ENCODE results near the gene RHBDL2. TPM values are rescaled to one million over a fixed set of nuclear protein-coding genes. Genes with fewer than 3 reads are reported as not detected.
A peak's percentile ranks its signal among the peaks of the same experiment; 100 is the strongest.

The RHBDL2 gene
- total and polyA plus RNA-seq, 2 donors (not counting 3 experiments of a cell fraction or from before 2014, with no cell fraction given): 0.06 to 1.4 TPM

DNA sequence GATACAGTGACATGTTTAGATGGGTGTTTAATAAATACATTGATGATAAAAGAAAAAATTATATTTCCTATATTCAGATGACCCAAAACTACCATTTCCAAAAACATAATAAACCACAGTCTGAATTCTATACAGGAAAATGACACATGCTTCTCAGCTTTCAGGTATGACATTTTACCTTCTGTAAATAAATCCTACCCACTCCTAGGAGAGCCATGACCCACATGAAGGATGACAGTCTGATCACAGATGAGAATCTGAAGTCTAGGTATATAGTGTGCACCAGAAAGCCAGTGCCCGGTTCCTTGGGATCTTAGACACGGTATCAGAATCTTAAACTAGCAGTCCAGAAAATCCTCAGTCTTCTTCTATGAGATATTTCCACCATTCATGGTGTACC lies 56.5 kb downstream of the RHBDL2 start:
- Histone ChIP-seq H3K27me3 (ENCODE audit: control insufficient read depth in 2 of 2, insufficient read depth in 2 of 2, low read length in 2 of 2) (no peaks in the 10 kb centered on the region), H3K9me1 (replicated peaks; ENCODE audit: control insufficient read depth, extremely low read depth, insufficient read depth, low read length) (no peaks in the 10 kb centered on the region), H2AFZ (ENCODE audit: low read depth, low read length) (no peak overlapping the region), H3K27ac (ENCODE audit: insufficient read depth, low read depth, low read length) (no peak overlapping the region), H3K9ac (replicated peaks; ENCODE audit: extremely low read depth, insufficient read depth, low read length) (no peak overlapping the region), H4K20me1 (replicated peaks; ENCODE audit: control insufficient read depth, extremely low read depth, insufficient read depth, low read length) (no peaks in the 10 kb centered on the region), H3K79me2 (ENCODE audit: control insufficient read depth, insufficient read depth, low read length) (no peaks in the 10 kb centered on the region), H3K36me3 (ENCODE audit: control insufficient read depth in 2 of 2, extremely low read depth in 1 of 2, insufficient read depth in 2 of 2, low read length in 2 of 2) (no peaks in the 10 kb centered on the region), H3K4me2 (ENCODE audit: insufficient read depth, low read length) (no peak overlapping the region), H3K4me3 (replicated peaks in 1 of 3; ENCODE audit: insufficient read depth in 1 of 3, low read depth in 1 of 3, low read length in 3 of 3) (no peak overlapping the region), H3K4me1 (ENCODE audit: control insufficient read depth, extremely low read depth, insufficient read depth, low read length) (no peaks in the 10 kb centered on the region), H3K9me3 (replicated peaks; ENCODE audit: control insufficient read depth, insufficient read depth, low read length) (no peaks in the 10 kb centered on the region)
- no peak for FAIRE-seq
- intact Hi-C loops (cut with micrococcal nuclease): no loop called here
- no TSS peak for BruUV-seq (replicated peaks)
- no peak for TF ChIP-seq GATA2 (IDR thresholded peaks at IDR 0.05; ENCODE audit: insufficient read depth, insufficient read length, low read depth, low read length)
- TF ChIP-seq, protein P1, sequence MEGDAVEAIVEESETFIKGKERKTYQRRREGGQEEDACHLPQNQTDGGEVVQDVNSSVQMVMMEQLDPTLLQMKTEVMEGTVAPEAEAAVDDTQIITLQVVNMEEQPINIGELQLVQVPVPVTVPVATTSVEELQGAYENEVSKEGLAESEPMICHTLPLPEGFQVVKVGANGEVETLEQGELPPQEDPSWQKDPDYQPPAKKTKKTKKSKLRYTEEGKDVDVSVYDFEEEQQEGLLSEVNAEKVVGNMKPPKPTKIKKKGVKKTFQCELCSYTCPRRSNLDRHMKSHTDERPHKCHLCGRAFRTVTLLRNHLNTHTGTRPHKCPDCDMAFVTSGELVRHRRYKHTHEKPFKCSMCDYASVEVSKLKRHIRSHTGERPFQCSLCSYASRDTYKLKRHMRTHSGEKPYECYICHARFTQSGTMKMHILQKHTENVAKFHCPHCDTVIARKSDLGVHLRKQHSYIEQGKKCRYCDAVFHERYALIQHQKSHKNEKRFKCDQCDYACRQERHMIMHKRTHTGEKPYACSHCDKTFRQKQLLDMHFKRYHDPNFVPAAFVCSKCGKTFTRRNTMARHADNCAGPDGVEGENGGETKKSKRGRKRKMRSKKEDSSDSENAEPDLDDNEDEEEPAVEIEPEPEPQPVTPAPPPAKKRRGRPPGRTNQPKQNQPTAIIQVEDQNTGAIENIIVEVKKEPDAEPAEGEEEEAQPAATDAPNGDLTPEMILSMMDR (IDR thresholded peaks at IDR 0.05; ENCODE audit: extremely low read depth in 1 of 2, insufficient read depth in 1 of 2, low read depth in 1 of 2, low read length in 2 of 2): no peak
- no peak for DNase-seq (ENCODE audit: low read depth, low spot score)
- dilution Hi-C loops (cut with MboI; ENCODE audit: extremely low pct_ligation_motif_present, low sequenced_read_pairs): no loop called here
- ChIA-PET CTCF (no interaction called here), POLR2A (no interaction called here)

DNA sequence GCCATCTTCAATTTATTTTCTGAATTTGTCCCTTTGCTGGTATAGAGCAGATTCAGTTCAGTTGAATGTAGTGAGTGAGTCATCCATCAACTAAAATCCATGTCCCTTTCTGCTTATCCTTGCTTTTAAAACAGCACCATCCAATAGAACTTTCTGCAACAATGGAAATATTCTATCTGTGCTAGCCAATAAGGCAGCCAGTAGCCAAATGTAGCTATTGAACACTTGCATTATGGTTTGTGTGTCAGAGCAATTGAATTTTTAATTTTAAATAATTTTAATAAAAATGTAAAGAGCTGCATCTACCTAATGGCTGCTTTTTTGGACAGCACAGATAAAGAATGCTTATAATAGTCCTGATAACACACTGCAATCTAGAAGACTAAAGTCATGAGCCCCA lies 60.1 kb downstream of the RHBDL2 start, which contains the start of gene GJA9:
Gene GJA9 (minus strand): TSS at position 101 of the 400 bp plus-strand sequence. CDS start 5,489 bp downstream, outside the sequence.
- H3K27me3 ChIP-seq (ENCODE audit: control insufficient read depth in 2 of 2, insufficient read depth in 2 of 2, low read length in 2 of 2): no peaks in the 10 kb centered on the region
- TF ChIP-seq, protein P1 (IDR thresholded peaks at IDR 0.05; ENCODE audit: extremely low read depth in 1 of 2, insufficient read depth in 1 of 2, low read depth in 1 of 2, low read length in 2 of 2): no peak
- TF ChIP-seq MYC (IDR thresholded peaks at IDR 0.05; ENCODE audit: low read depth, low read length) (no peak), FOS (IDR thresholded peaks at IDR 0.05; ENCODE audit: borderline replicate concordance, insufficient read depth, low read length) (peak; percentile 20), POLR2AphosphoS5 (IDR thresholded peaks at IDR 0.05; ENCODE audit: insufficient read depth, low read depth, low read length) (no peak), GATA2 (IDR thresholded peaks at IDR 0.05; ENCODE audit: insufficient read depth, insufficient read length, low read depth, low read length) (no peak), POLR2A (IDR thresholded peaks at IDR 0.05; ENCODE audit: low read depth, low read length) (no peak)

More for the DNA sequence above, 60.1 kb downstream of the RHBDL2 start, which contains the start of gene GJA9:
- no peaks in the 10 kb centered on the region for H3K4me1 ChIP-seq (ENCODE audit: control insufficient read depth, extremely low read depth, insufficient read depth, low read length)
- no peak within 1 kb of the TSS for H3K4me3 ChIP-seq (replicated peaks in 1 of 3; ENCODE audit: insufficient read depth in 1 of 3, low read depth in 1 of 3, low read length in 3 of 3)
- no TSS peak for BruUV-seq (replicated peaks)
- H3K27ac ChIP-seq (ENCODE audit: insufficient read depth, low read depth, low read length): no peak within 1 kb of the TSS
- H4K20me1 ChIP-seq (replicated peaks; ENCODE audit: control insufficient read depth, extremely low read depth, insufficient read depth, low read length): no peaks in the 10 kb centered on the region
- FAIRE-seq (peak; percentile 35), DNase-seq (ENCODE audit: low read depth, low spot score) (no peak)
- no peak within 1 kb of the TSS for H2AFZ ChIP-seq (ENCODE audit: low read depth, low read length)
- ChIA-PET POLR2A (no interaction called here), CTCF (interaction anchor here (0.7 to 1.1 kb wide), 3 partner anchors 9 to 211 kb away, joined by 3 to 6 read pairs (median 3); no protein-coding TSS in a partner anchor)
- no peaks in the 10 kb centered on the region for H3K36me3 ChIP-seq (ENCODE audit: control insufficient read depth in 2 of 2, extremely low read depth in 1 of 2, insufficient read depth in 2 of 2, low read length in 2 of 2)
- intact Hi-C loops (cut with micrococcal nuclease): no loop called here
- no peaks in the 10 kb centered on the region for H3K9me3 ChIP-seq (replicated peaks; ENCODE audit: control insufficient read depth, insufficient read depth, low read length)
- no peaks in the 10 kb centered on the region for H3K79me2 ChIP-seq (ENCODE audit: control insufficient read depth, insufficient read depth, low read length)
- no peak within 1 kb of the TSS for H3K4me2 ChIP-seq (ENCODE audit: insufficient read depth, low read length)
- dilution Hi-C loops (cut with MboI; ENCODE audit: extremely low pct_ligation_motif_present, low sequenced_read_pairs): no loop called here
- H3K9me1 ChIP-seq (replicated peaks; ENCODE audit: control insufficient read depth, extremely low read depth, insufficient read depth, low read length): no peaks in the 10 kb centered on the region
- no peak within 1 kb of the TSS for H3K9ac ChIP-seq (replicated peaks; ENCODE audit: extremely low read depth, insufficient read depth, low read length)
